GM12864 (cell line): ENCODE data around the gene UCHL1.
"Not testable (repeated sequence)": the region's sequence is repeated elsewhere in the genome, so short reads cannot be mapped to it uniquely, and the experiment has no call there.

Experiments
- DNase-seq: peaks from one replicate; pipeline ENCODE4 v3.0.0-alpha.2; 2011; ENCODE audit warnings: low read depth
- H3K4me3 ChIP-seq: 2 replicates; pipeline ENCODE4 v1.5.1; 2011; ENCODE audit warnings: mild to moderate bottlenecking, low read depth, low read length, control low read depth
- CTCF ChIP-seq: IDR thresholded peaks from 2 replicates; pipeline ENCODE4 v1.5.1; 2011; ENCODE audit warnings: low read depth, mild to moderate bottlenecking, moderate library complexity, low read length, control low read depth, inconsistent platforms; ENCODE audit errors: missing control alignments

Gene UCHL1

GRCh38 chr4:41308398-41308797 lies 51.7 kb downstream of the UCHL1 start:
- TF ChIP-seq CTCF: no peak
- DNase-seq: no peak

GRCh38 chr4:41315426-41315825 lies 58.7 kb downstream of the UCHL1 start:
- H3K4me3 ChIP-seq: not testable (repeated sequence)

More at GRCh38 chr4:41308398-41308797, 51.7 kb downstream of the UCHL1 start:
- no peak overlapping the region for H3K4me3 ChIP-seq

GRCh38 chr4:41315862-41316261 lies 59.1 kb downstream of the UCHL1 start:
- no peak for TF ChIP-seq CTCF
- no peak overlapping the region for H3K4me3 ChIP-seq
- DNase-seq: no peak

More at GRCh38 chr4:41315426-41315825, 58.7 kb downstream of the UCHL1 start:
- not testable (repeated sequence) for DNase-seq
